HUES64 (cell line): ENCODE measurements around the gene PYROXD2.

Source experiments
- H3K27ac ChIP-seq: 2 replicates; pipeline ENCODE4 v1.7.0; 2013; ENCODE audit warnings: low read depth, low read length, inconsistent platforms
- H3K27me3 ChIP-seq: 2 replicates; pipeline ENCODE4 v1.6.1; 2013; ENCODE audit warnings: mild to moderate bottlenecking, low read length; ENCODE audit not compliant: insufficient read depth
- H3K36me3 ChIP-seq: 2 replicates; pipeline ENCODE4 v1.6.1; 2013; ENCODE audit warnings: mild to moderate bottlenecking, low read length; ENCODE audit not compliant: insufficient read depth
- H3K4me1 ChIP-seq: 2 replicates; pipeline ENCODE4 v1.6.1; 2013; ENCODE audit warnings: mild to moderate bottlenecking, low read length, moderate library complexity; ENCODE audit not compliant: insufficient read depth
- H3K4me3 ChIP-seq: 2 replicates; pipeline ENCODE4 v1.5.1; 2013; ENCODE audit warnings: mild to moderate bottlenecking, low read length, moderate library complexity
- H3K9ac ChIP-seq: 2 replicates; pipeline ENCODE4 v1.6.1; 2013; ENCODE audit warnings: mild to moderate bottlenecking, low read depth, low read length
- H3K9me3 ChIP-seq: 2 replicates; pipeline ENCODE4 v1.6.1; 2013; ENCODE audit warnings: low read depth, low read length; ENCODE audit not compliant: insufficient read depth
- WGBS: fragments of 150-250, 120-280 bp; methylation state at CpG from one replicate; pipeline ENCODE4 v1.1.7; 2013; ENCODE audit warnings: missing lambda C conversion rate; 5-methylcytosine and 5-hydroxymethylcytosine counted together

The PYROXD2 gene

DNA sequence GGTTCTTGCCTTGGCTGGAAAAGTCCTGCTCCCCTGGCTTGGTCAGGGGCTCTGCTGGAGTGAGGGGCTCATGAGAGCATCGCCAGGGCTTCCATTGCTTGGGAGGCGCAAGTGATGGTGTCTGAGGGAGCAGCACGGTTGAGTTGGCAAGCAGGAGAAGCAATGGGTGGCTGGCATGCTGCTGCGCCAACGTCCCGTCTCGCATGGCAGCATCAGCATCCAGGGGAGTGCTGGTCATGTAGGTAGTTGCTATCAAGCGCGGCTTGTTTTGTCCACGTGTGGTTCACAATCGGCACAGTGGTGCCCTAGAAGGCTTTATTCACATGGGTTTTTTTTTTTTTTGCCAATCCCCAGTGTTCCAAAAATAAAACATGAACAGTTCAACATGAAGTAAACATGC is 3.8 kb downstream of the PYROXD2 start:
- H3K9me3 ChIP-seq: no peaks in the 10 kb centered on the region
- H3K4me3 ChIP-seq: no peak overlapping the region
- H3K27me3 ChIP-seq: no peaks in the 10 kb centered on the region
- peaks cover 8% of the 10 kb centered on the region; the same call in 1 of the 2 replicates for H3K4me1 ChIP-seq
- WGBS: 91% methylated on average over 11 of the region's 11 CpGs
- no peak overlapping the region for H3K27ac ChIP-seq
- H3K36me3 ChIP-seq: no peaks in the 10 kb centered on the region
- H3K9ac ChIP-seq: no peak overlapping the region

DNA sequence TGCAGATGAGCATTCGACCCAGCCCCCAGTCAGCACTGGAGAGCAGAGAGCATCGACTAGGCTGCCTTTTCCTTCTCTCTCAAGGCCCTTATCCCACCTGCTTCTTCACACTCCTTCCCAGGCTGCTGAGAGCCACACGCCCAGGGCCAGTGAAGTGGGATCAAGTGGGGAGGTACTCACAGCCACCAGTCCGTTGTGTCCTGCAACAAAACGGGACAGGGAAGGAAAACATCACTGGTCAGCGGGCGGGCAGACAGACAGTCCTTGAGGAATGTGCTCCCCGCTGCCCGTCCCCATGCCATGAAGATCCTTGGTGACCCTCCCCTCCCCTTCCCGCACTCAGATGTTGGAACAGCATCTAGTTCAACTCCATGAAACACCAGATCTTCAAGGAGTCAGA is 4.2 kb downstream of the PYROXD2 start:
- Histone ChIP-seq H3K9me3 (no peaks in the 10 kb centered on the region), H3K9ac (no peak overlapping the region), H3K36me3 (no peaks in the 10 kb centered on the region), H3K4me1 (peaks cover 6% of the 10 kb centered on the region; the same call in 1 of the 2 replicates), H3K27me3 (no peaks in the 10 kb centered on the region), H3K27ac (no peak overlapping the region), H3K4me3 (no peak overlapping the region)
- 84% methylated on average over 10 of the region's 10 CpGs for WGBS

DNA sequence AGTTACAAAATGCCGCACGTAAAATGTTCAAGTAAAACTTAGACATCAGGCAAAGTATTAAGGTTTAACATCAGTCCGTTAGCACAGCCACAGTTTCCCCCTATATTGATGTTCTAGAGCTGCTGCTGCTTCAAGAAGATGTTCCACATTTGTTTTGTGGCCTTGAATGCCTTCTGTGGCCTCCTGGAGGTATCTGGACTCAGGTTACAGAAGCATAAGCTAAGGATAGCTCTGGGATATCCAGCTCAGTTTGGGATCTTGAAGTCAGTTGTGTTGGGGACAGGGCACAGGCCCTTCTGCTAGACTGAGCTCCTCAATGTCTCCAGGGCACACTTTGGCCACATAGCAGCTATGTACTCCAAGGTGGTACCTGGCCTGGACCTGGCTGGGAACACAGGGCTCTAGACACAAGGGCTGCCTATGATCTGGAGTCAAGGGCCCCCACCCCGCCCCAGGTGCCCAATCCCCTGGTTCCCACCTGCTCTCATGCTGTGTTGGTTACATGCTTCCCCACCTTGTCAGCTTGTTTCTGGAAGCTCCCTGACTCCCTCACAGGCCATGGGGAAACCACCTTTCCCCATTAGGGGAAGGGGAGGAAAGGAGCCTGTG is 4.7 kb downstream of the PYROXD2 start:
- Histone ChIP-seq H3K27ac (no peak overlapping the region), H3K4me3 (no peak overlapping the region), H3K9ac (no peak overlapping the region), H3K9me3 (no peaks in the 10 kb centered on the region), H3K36me3 (no peaks in the 10 kb centered on the region), H3K4me1 (peaks cover 1% of the 10 kb centered on the region; the same call in 1 of the 2 replicates), H3K27me3 (no peaks in the 10 kb centered on the region)
- 91% methylated on average over 4 of the region's 4 CpGs for WGBS

DNA sequence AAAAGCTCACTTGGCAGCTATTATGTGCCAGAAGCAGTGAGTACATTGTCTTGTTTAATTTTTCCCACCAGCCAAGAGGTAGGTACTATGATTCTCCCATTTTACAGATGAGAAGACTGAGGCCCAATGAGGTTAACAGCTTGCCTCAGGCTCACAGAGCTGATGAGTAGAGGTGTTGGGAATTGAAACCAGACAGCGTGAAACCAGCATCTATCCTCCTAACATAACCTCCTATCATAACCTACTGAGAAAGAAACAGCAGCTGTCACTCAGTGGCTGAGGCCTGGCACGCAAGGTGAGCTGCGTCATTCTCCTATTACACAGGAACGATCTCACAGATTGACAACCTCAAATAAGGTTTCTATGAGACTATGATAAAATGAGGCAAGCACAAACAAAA is 6.2 kb downstream of the PYROXD2 start:
- Histone ChIP-seq H3K4me3 (no peak overlapping the region), H3K27ac (no peak overlapping the region), H3K36me3 (no peaks in the 10 kb centered on the region), H3K9me3 (no peaks in the 10 kb centered on the region), H3K4me1 (no peaks in the 10 kb centered on the region), H3K9ac (no peak overlapping the region), H3K27me3 (no peaks in the 10 kb centered on the region)
- 93% methylated on average over 4 of the region's 4 CpGs for WGBS

DNA sequence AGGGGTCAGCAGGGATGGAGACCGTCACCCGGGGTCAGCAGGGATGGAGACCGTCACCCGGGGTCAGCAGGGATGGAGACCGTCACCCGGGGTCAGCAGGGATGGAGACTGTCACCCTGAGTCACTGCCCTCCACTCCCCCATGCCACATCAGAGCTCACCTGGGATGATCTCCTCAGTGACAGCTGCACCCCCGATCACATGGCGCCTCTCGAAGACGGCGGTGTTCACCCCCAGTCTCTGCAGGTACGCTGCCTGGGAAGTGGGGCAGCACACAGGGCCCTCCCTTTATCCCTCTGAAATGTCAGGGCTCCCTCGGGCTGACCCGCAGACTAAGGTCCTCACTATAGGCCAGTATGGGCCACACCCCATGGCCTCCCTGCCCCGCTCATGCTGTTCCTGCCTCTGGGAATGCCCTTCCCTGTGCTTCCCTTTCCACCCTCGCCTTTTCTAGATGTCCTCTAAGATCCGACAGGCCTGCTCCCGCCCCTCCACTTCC is 7.2 kb downstream of the PYROXD2 start:
- Histone ChIP-seq H3K9ac (no peak overlapping the region), H3K27ac (no peak overlapping the region), H3K4me1 (no peaks in the 10 kb centered on the region), H3K9me3 (no peaks in the 10 kb centered on the region), H3K4me3 (no peak overlapping the region), H3K36me3 (no peaks in the 10 kb centered on the region), H3K27me3 (no peaks in the 10 kb centered on the region)
- WGBS: 92% methylated on average over 18 of the region's 18 CpGs

DNA sequence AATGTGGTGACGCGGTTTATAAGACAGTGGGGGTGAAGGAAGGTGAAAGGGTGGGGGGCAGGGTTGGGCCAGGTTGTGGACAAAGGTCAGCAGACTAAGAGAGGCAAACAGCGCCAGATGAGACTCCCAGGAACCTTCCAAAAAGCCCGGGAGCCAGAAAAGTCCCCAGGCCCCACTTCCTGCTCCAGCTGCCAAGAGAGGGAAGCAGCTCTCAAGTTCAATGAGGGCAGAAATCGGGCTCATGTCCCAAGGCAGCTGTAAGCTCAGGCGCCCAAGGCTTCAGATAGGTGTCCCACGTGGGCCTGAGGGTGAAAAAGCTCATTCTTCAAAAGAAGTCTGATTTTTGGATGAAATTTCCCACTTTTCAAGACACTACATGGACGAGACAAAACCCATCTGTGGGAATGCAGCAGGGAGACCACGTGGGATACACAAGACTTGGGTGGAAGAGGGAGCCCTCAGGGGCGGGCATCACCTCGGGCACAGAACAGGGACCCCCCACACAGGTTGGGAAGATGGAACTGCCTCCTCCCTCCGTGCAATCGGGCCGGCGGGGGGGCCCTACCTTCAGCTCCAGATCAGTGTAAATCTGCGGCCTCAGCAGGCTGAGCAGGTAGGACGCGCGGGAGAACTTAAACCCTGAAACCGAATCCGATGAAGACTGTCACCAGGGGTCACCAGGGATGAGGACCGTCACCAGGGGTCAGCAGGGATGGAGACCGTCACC is 7.8 kb downstream of the PYROXD2 start:
- 83% methylated on average over 23 of the region's 23 CpGs for WGBS
- Histone ChIP-seq H3K27ac (no peak overlapping the region), H3K9ac (no peak overlapping the region)

DNA sequence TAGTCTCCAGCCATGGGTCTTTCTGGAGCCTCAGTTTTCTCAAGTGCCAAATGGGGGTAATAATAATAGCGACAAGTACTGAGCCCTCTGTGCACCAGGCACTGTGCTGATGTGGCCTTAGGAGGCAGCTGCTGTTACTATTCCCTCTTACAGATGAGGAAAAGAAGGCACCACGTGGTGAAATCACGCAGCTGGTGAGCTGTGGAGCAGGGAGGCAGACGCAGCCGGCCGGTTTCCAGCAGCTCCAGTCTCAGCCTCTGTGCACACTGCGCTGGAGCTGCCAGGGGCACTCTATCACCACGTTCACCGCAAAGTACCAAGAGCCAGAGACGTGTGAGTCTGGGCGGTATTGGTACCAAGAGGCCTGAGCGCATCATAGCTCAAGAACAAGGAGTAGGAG is 9.6 kb downstream of the PYROXD2 start:
- no peaks in the 10 kb centered on the region for H3K27me3 ChIP-seq
- H3K9ac ChIP-seq: no peak overlapping the region
- H3K4me3 ChIP-seq: no peak overlapping the region
- H3K9me3 ChIP-seq: no peaks in the 10 kb centered on the region
- H3K36me3 ChIP-seq: no peaks in the 10 kb centered on the region
- 95% methylated on average over 12 of the region's 12 CpGs for WGBS
- H3K27ac ChIP-seq: no peak overlapping the region
- no peaks in the 10 kb centered on the region for H3K4me1 ChIP-seq

More for the DNA sequence above, 7.8 kb downstream of the PYROXD2 start:
- Histone ChIP-seq H3K4me3 (no peak overlapping the region), H3K36me3 (no peaks in the 10 kb centered on the region), H3K4me1 (no peaks in the 10 kb centered on the region), H3K27me3 (no peaks in the 10 kb centered on the region), H3K9me3 (no peaks in the 10 kb centered on the region)

DNA sequence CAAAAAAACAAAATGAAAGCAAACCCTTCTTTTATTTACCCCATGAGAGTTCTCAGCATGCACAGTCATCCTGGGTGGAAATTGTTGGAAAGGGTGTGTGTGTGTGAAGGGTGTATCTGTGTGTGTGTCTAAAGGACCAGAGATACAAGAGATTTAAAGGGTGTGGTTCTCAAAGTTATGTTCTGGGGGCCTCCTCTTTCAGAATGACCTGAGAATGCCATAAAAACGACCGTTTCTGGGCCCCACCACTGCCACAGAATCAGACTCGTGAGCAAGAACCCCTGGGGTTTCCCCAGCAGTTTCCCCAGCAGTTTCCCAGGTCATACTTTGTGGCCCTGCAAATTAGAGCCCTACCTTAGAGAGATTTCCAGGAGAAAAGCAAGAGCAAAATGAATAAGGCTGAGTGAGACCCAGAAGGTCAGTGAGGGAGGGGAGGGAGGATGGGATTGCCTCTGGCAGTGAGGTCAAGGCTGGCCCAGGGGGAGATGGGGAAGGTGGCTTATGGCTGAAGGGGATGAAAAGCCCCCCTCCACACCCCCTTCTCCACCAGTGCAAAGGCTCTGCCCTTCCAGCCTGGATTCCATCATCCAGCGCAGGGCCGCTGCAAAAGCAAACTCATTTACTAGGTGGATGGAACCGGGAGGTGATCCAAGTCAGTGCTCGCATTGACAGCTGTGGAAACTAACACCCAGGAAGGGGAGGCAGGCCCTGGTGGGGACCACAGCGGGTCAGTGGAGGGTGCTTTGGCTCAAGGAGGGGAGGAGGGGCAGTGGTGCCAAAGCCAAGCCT is 10.2 kb downstream of the PYROXD2 start:
- no peaks in the 10 kb centered on the region for H3K9me3 ChIP-seq
- H3K36me3 ChIP-seq: no peaks in the 10 kb centered on the region
- no peak overlapping the region for H3K27ac ChIP-seq
- no peaks in the 10 kb centered on the region for H3K27me3 ChIP-seq
- H3K4me1 ChIP-seq: no peaks in the 10 kb centered on the region
- H3K9ac ChIP-seq: no peak overlapping the region
- no peak overlapping the region for H3K4me3 ChIP-seq
- WGBS: 81% methylated on average over 8 of the region's 8 CpGs

DNA sequence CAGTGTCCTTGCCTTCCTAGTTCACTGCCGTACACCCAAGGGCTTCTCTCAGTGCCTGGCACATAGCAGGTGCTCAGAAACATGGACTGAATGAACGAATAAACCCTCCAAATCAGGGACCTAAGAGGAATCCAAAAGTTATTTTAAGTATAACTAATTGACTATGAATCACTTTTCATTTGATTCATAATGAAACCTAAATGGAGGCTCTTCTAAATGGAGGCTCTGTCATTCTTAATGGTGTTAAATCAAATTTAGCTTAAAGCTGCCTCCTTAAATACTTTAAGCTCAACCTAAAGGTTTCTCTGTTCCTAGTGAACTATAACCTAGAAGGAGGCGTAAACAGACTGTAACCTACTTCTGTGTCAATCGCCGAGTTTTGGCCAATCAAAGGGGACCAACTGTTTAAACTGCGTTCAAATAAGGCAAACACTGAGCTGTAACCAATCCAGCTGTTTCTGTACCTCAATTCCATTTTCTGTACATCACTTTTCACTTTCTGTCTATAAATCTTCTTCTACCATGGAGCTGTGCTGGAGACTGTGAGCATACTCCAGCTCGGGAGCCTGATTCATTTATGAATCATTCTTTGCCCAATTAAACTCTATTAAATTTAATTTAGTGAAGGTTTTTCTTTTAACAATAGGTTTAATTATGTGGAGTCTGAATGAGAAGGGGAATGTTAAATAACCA is 11.0 kb downstream of the PYROXD2 start:
- H3K36me3 ChIP-seq: no peaks in the 10 kb centered on the region
- no peaks in the 10 kb centered on the region for H3K9me3 ChIP-seq
- H3K4me1 ChIP-seq: no peaks in the 10 kb centered on the region
- H3K27me3 ChIP-seq: no peaks in the 10 kb centered on the region
- no peak overlapping the region for H3K9ac ChIP-seq
- no peak overlapping the region for H3K4me3 ChIP-seq
- 88% methylated on average over 6 of the region's 7 CpGs for WGBS
- no peak overlapping the region for H3K27ac ChIP-seq

DNA sequence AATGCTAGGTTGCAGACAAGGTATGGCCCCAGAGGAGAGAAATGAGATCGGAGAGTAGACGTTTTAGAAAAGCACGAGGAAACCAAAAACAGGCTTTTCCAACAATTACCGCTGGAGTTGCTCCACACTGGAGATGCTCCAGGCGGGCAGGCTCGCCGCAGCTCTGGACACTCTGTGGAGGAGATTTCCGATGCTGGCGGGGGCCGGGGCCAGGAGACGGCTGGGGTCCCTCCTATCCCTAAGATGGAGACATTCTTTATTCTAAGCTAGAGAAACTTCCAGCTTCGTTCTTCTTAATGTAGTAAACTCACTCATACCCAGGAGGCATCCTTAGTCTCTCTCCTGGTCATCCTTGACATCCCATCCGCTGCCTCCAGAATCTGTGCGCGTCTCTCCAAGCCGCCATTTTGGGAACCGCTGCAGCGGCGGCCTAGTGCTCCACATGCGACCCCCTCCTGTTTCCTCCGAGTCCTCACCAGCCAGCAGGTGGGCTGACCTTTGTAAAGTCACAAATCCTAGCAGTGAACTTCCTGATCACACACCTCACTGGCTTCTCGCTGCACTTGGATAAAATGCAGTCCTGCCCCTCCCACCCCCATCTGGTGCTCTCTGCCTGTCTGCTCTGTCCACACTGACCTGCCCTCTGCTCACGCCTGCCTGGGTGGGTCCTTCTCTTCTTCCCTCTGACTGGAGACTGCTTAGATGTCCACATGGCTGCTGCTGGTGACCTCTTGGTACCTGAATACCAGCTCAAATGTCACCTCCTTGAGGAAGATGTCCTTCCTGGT is 11.9 kb downstream of the PYROXD2 start:
- Histone ChIP-seq H3K27ac (no peak overlapping the region), H3K4me1 (no peaks in the 10 kb centered on the region), H3K4me3 (no peak overlapping the region), H3K9me3 (no peaks in the 10 kb centered on the region), H3K36me3 (no peaks in the 10 kb centered on the region), H3K9ac (no peak overlapping the region), H3K27me3 (no peaks in the 10 kb centered on the region)
- WGBS: 94% methylated on average over 23 of the region's 23 CpGs
